GM21619 (cell line): ENCODE measurements around the gene ZIC4.

Source experiments
- ATAC-seq: cut with Tn5 transposase; IDR thresholded peaks from one replicate; pipeline ENCODE4 v1.9.1; 2021; ENCODE audit not compliant: unreplicated experiment

ZIC4 gene

DNA sequence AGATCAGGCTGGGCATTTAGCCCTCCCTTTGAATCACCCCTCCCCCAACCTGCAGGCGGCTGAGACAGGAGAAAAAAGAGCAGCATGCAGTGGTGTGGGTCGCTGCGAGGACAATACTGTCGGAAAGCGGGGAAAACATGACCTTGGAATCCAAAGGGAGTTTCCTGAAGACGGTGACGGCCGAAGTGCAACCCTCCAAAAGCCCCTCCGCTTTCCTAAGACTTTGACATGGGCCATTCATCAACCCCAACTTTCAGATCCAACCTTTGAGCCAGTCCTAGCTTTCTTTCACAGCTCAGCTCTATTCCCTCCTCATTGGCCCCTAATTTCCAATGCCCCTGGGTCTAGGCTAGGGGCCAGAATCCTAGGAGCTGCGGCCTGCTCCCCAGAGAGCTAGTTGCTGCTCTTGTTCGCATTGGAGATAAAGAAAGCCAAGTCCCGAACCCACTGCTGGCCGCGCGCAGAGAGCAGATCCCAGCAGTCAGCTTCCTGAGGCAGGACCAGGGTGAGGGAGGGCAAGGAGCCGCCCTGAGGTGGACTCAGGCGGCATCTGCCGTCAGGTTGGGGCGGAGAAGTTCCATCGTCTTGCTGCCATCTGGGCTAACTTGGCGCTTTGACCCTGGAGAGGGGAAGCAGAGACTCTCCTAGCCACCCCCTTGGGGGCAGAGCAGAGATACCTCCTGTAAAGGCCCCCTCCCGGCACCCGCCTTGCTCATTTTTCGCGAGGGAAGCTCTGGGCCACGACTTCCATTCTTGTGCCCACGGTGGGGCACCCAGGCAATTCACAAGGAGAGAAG, 914 bp downstream of the ZIC4 start:
- ATAC-seq = no peak

DNA sequence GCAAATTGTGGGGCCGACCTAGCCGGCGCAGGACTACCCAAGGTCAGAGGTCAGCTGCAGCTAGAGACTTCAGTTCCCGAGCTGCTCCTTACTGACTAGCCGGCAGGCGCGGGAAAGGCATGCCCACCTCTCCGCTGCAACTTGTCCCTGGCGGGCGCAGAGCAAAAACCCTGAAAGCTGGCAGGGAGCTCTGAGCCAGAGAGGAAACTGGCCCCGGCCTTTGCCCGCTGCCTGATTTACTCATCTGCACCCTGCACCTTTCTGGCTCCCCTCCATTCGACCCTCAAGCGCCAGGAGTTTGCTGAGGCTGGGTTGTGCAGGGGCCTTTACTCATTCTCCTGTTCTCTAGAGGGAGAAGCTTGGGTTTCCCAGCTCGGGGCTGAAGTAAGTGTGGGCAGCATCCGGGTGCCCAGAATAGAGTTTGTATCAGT, 1.5 kb downstream of the ZIC4 start:
- no peak for ATAC-seq

DNA sequence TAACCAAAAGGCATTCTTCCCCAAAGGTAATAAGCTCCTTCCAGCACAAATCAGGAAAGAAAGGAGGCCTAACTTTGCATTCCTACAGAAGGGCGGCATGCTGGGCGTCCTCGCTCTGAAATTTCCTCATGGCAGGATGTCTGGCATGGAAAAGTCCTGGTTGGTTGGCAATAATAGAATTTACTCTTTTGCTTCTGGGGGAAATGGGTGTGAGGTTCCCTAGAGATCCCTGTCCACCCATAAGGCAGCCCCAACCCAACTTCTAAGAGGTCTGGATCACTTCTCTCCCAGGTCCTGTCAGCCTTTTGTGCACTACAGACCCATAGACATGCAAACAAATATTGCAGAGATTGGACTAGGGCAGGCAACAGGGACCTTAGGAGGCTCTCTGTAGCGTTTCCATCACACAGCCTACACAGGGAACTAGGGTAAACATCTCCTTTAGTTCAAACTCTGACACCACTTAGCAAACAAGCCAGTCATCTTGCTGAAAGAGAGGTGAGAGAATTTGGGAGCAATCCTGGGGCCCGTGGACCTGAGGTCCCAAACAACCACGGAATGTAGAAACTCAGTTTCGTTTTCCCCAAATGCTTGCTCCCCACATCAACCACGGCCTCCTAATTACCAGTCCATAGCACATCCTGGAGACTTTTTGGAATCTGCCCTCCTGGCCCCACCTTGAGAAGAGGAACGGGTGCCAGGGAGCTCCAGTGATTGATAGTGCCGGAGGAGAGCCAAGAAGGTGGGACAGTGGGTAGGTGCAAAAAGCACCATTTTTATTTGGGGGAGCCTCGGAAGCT, 2.1 kb downstream of the ZIC4 start:
- ATAC-seq = no peak

DNA sequence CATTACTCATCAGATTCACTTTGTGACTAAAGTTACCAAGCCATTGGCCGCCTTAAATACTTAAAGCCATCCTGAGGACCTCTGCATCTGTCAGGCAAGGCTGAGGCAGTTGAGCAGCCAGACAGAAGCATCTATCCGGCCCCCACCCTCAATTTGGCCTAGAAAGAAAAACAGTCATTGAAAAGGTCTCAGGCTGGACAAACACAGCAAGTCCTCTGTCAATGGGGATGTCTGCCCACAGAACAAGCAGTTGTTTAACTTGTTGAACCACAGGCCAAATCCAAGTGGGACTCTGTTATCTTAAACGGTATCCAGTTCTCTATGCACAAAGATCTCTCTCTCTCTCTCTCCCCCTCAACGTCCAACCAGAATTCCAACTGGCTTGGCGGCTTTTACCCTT, 2.8 kb downstream of the ZIC4 start:
- no peak for ATAC-seq

DNA sequence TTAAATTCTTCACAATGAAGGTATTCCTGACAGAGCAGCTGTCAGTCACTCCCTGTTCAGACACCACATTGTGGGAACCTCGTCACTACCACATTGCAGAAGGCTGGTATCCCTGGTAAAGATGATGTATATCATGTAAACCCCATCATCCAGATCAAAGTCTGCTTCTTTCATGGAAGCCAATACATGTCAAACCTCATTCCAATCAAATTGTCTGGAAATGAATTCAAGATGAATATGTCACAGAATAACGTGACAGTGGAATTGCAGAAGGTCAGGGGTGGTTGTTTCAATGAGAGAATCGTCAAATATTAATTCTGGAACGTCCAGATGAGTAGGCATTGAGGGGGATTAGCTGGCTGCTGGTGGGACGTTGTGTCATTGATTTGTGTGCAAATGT, 4.2 kb downstream of the ZIC4 start:
- no peak for ATAC-seq

DNA sequence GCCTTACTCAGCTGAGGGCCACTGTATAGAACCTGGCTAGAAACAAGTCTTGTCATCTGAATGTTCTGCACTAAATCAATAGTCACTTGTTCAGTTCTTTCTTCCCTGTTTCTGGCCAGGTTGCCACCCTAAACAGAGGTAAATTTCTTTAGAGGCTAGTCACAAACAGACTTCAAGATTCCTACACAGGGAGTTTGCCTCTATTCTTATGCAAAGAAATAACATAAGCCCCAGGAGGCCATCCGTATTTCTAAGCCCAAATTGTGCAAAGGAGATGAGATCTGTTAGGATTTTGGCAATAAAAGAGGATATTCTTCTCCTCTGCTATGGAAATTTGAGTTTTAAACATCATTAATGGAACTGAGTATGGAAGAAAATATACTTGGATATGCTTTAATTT, 4.9 kb downstream of the ZIC4 start:
- ATAC-seq = no peak

DNA sequence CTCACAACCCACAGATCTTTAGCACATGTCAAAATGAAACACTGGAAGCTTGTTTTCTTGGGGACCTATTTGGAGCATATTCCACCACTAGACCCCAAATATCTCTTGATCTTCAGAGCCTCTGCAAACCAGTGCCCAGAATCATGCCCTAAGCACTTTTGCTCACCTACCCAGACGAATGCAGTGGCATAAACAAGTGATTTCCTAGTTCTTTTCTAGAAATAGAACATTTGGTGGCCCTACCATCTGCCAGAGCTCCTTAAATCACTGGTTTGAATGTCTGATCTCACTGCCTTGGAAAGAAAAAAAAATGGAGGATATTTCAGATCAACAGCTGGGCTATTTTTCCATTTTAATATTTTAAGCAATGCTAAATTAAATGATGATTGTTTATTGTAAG, 5.3 kb downstream of the ZIC4 start:
- ATAC-seq = no peak

DNA sequence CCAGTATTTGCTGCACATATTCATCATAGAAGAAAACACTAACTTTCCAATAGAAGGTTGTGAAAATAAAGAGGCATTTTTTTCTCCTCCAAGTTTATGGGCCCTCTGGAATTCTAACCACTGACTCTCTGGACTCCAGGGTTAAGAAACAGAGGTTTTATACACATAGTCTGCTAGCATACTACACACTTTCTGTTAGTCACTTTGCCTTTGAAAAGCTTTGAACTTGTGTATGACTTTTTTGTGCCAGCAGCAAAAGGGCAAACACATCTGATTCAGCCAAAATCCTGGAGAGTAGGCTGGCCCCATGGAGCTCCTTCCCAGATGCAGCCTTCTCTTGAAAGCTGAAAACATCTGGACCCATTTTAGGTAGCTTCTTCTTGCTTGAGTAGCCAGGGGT, 6.2 kb downstream of the ZIC4 start:
- ATAC-seq = no peak

DNA sequence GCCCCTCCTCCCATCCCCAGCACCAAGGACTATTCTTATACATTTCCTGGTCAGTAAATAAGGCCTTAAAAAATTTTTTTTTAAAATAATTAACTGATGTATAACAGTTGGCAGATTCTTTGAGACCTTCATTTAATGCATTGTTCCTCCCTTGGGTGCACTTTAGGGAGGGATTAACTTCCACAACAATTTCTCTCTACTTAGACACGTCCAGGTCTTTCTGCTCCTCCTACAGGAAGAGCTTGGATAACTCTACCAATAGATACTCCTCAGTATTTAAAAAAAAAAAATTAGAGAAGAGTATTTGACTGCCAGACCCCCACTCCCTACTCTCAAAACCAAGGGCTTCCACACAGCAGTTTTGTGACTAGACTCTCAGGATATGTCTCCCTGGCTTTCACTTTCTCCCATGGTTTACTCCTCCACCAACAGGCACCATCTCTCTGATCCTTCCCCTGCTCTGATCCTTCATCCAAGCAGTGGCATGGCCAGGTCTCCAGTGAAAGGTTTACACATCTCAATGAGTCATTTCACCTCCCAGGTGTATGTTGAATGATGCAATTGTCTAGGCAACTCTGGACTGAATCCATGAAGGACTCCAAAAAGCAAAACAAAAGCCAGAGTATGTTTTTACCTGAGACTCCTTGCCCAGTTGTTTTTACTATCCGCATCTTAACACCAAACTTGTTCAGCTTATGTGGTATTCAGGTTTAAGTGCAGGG, 7.4 kb downstream of the ZIC4 start:
- no peak for ATAC-seq

DNA sequence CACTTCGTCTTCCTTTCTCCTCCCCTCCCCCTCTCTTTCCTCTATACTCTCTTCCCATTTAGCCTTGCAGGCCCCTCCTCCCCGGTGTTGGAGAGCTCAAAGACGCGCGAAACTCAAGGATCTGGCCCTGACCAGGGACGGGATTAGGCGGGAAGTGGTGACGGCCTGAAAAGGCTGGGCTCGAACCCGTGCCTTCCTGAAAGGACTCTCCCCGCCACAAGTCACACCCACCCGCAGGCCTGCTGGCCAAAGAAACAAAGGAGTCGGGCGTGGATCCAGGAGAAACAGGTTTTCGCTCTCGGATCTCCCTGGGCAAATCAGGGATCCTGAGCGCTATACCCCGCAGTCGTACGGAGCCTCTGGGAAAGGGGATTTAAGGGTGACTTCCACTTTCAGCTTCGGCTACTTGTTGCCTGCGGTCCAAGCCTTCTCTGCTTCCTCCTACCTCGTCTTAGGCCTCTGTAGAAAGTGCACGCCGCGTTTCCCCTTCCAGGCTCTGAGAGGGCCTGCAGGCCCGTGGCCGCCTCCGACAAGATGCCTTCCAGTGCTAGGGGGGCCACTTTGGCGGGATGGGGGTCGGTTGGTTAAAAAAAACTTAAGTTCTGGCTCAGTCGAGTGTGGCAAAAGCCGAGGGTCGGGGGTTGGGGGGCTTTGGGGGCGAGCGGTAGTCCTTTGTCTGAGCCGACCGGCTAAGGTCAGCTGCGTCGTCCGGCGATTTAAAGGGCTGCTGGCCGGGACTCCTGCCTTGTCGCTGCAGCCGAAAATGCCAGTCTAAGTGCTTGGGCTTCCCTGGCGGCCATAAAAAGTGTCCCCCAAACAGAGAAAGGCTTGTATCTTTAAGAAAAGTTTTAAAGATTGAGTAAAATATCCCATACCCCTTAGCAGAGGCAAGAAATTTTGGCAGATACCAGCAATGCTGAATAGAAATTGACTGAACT, 8.2 kb downstream of the ZIC4 start:
- ATAC-seq = no peak

DNA sequence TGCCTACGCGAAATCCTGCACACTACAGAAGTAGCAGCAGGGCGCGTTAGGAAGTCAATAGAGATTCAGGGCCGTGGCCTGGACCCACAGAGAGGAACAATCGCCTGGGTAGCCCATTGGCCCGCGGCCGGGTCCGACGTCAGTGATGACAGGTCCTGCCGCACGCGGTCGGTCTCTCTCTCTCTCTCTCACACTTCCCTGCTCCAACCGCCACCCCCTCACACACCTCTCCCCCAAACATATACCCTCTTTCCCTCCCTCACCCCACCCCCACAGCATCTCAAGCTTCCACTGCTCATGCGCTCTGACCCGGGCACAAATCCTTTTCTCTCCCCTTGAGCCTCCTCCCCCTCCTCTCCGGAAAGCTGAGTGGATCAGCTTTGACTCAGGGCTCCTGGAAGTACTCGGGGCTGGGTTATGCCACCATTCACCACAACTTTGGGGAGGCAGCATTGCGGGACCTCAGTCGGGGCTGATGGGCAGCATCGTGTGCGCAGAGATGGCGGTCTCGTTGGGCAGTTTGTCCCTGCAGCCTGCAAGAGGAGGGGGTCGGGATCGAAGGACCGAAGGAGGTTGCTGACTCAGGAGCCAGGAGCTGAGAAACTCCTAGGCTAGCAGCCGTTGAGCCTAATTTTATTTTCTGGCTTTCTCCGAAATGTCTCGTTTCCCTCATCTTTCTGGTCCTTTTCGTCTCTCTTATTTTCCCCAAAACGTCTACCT, 9.0 kb downstream of the ZIC4 start:
- ATAC-seq = no peak

DNA sequence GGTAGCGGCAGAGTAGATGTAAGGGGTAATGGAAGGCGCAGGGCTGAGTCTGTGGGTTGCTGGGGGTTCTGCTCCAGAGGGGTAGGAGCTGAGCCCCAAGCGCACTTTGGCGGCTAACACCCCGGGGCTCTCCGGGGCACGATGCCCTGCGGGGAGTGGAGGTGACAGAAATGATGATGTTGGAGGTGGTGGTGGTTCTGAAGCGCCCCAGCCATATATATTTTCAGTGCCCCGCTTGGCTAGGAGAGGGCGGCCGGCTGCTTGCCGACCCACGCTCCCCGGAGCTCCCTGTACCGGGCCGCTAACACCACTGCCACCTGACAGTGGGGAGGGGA, 9.7 kb downstream of the ZIC4 start:
- no peak for ATAC-seq

DNA sequence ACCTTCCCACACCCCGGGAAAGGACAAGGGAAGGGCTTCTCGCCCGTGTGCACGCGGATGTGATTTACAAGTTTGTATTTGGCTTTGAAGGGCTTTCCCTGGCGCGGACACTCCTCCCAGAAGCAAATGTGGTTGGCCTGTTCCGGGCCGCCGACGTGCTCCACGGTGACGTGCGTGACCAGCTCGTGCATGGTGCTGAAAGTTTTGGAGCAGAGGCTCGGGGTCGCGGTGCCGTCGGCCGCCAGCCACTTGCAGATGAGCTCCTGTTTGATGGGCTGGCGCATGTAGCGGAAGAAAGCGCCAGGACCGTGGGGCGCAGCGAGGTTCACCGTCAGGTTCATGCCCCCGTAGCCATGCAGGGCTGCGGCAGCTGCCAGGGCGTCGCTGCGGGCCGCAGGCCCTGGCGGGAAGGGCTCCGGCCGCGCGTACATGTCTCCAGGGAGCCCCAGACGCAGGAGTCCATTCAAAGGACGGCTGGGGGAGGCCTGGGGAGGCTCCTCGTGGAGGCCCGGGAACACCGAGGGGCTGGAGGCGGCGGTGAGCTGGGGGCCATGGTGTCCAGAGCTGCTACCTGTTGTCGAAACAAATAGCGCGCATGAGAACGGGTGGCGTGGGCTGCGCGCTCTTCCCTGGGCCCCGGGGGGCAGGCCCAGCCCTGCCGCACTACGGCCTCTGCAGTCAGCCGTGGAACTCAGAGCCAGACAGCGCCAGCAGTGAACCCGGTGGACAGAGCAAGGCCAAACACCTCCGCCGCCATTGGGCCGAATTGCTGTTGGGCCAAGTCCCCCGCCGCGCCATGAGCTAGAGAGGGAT, 10.2 kb downstream of the ZIC4 start:
- ATAC-seq = no peak

DNA sequence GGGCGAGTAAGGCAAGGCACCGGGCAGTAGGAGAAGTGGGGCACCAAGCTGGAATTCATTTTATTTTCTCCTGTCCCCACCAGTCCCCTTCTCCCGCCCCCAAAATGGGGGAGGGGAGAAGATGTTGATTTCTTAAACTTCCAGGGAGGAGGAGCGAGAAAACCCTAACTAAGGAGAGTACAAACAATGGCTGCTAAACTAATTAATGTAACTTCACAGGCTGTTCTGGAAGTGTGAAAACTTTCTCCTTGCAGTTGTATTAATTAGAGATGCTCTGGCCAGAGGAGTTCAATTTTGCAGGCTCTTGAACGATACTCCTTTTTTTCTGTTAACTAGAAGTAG, 11.5 kb downstream of the ZIC4 start:
- ATAC-seq = no peak

DNA sequence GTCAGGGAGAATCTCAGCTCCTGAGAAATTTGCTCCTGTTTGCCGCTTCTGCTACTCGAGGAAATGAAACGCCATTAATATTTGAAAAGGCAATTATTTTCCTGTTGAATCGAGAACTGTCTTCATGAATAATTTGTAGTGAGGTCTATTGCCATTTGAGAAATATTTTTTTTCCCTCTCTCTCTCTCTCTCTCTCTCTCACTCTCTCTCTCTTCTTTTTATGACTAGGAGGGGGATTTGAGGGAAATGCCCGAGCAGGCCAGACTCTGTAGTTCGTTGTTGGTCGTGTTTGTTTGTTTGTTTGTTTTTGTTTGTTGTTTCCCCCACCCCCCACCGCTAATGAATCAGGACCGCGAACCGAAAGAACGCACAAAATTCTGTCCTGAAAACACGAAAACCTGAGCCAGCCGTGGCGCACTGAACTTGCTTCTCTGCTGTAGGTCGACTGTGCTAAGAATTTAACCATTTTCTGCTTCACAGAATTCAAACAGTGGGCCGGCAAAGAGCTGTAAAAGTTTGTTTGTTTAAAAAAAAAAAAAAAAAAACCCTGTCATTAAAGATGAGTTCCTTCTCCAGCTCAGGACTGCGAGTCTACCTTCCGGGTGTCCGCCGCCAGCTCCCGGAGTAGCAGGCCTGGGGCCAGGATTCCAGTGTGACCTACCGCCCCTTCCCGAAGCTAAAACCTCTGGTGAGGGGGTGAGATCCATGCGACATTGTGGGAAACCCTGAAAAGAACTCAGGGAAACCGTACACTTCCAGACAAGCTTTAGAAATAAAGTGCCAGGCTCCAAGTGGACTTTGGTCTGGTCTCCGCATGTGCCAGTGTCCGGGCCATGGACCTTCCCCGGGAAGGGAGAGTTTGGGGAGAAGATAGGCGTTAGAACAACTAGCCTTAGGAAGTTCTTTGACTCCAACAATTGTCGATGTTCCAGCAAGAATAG, 12.1 kb downstream of the ZIC4 start:
- ATAC-seq = no peak

DNA sequence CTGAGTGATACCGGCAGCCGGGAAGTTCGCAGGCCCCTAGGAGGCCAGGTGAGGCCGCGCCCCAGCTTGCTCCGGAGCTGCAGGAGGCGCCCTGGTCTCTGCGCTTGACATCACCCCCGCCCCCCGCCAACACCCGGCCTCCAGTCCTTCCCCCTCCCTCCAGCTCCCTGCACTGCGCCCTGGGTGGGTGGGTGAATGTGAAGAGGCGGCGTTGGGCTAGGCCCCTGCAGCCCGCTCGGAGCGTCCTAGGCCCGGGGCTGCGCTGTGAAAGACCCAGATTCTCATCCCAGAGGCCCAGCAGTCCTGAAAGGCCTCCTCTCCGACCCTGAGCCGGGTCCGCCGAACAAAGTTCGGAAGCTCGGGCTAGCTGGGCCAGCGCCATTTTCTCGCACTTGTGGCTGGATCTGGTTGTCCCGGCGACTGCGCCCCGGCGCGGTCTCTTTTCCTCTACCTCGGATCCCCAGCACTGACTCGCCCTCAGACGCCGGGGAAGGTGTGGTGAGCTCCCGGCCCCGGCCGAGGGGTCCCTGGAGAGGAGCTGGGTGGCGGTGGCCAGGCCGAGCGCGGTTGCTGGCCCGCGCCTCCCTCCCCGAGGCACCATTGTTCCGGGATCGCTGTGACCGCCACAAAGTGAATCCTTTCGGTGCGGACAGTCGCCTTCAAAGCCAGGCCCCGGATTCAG, 12.9 kb downstream of the ZIC4 start:
- ATAC-seq = no peak

DNA sequence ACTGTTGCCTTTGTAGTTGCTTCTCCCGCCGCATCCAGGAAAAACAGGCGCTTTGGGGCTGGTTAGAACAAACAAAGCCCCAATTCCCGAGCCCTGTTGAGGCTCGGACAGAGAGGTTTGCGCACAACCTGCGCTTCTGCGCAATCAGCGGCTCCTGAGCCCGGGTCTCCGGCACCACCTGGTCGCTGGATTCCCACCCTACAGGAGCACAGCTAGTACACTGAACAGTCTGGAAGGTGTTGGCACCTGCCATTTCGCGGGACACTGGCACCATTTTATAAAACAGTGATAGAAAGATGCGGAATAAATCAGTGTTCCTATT, 13.8 kb downstream of the ZIC4 start:
- ATAC-seq = no peak
